Endothelial cell of umbilical vein (primary cell): ENCODE data around the gene EMID1. TPM values are rescaled to one million over a fixed set of nuclear protein-coding genes. Genes with fewer than 3 reads are reported as not detected.

Experiments
- BruUV-seq: library from RNA; stranded (reverse); fragments of 400-500 nt; replicated peaks from 2 replicates; lab custom pipeline; 2021; lab: Mats Ljungman, UMichigan
- CTCF ChIA-PET: fragments of 300-600, 350-600 bp; sonication (Branson Sonifier 250); formaldehyde crosslinking; loops from one replicate; lab custom pipeline; 2021; ENCODE audit warnings: antibody characterized with exemption, inconsistent platforms; lab: Charles Lee
- POLR2A ChIA-PET: fragments of 300-600, 350-600 bp; sonication (Branson Sonifier 250); formaldehyde crosslinking; loops from one replicate; lab custom pipeline; 2021; ENCODE audit warnings: antibody characterized with exemption, inconsistent platforms; lab: Charles Lee
- DNase-seq: peaks from one replicate; pipeline ENCODE4 v3.0.0-alpha.2; 2011; ENCODE audit warnings: low read depth, low spot score
- FAIRE-seq: peaks from 2 replicates; lab custom pipeline; 2011; peaks lifted over from hg19 to GRCh38; lab: Jason Lieb, UNC
- H2AFZ ChIP-seq: 2 replicates; pipeline ENCODE4 v1.6.0; 2012; ENCODE audit warnings: low read depth, low read length, control low read depth, inconsistent platforms
- H3K27ac ChIP-seq: 2 replicates; pipeline ENCODE4 v1.5.1; 2011; ENCODE audit warnings: low read depth, mild to moderate bottlenecking, control low read depth, low read length, moderate library complexity; ENCODE audit not compliant: insufficient read depth
- H3K27me3 ChIP-seq, 2 experiments: 2 replicates each; pipeline versions ENCODE4 v1.6.0 to v1.6.1; 2011; ENCODE audit warnings: low read length in 2 of 2, mixed read lengths in 1 of 2; ENCODE audit not compliant: control insufficient read depth in 2 of 2, insufficient read depth in 2 of 2
- H3K36me3 ChIP-seq, 2 experiments: 2 replicates in 1 of 2; 3 replicates in 1 of 2; pipeline ENCODE4 v1.5.1; 2011; ENCODE audit warnings: low read length in 2 of 2, mild to moderate bottlenecking in 1 of 2, moderate library complexity in 1 of 2; ENCODE audit not compliant: control insufficient read depth in 2 of 2, insufficient read depth in 2 of 2; ENCODE audit errors: extremely low read depth in 1 of 2
- H3K4me1 ChIP-seq: 3 replicates; pipeline ENCODE4 v1.5.1; 2011; ENCODE audit warnings: mild to moderate bottlenecking, low read length; ENCODE audit not compliant: control insufficient read depth, insufficient read depth; ENCODE audit errors: extremely low read depth
- H3K4me2 ChIP-seq: 2 replicates; pipeline ENCODE4 v1.6.1; 2011; ENCODE audit warnings: low read length, control low read depth, mixed read lengths; ENCODE audit not compliant: insufficient read depth
- H3K4me3 ChIP-seq, 3 experiments: fragments of 200-600 bp in 1 of 3; sonication (generic), shearing (Covaris generic) in 1 of 3; replicated peaks in 1 of 3; 2 replicates each; pipeline ENCODE4 v1.5.1; 2011 to 2016; ENCODE audit warnings: control low read depth in 3 of 3, low read length in 3 of 3, mild to moderate bottlenecking in 2 of 3, inconsistent platforms in 1 of 3, low read depth in 1 of 3, moderate library complexity in 1 of 3; ENCODE audit not compliant: insufficient read depth in 1 of 3
- H3K79me2 ChIP-seq: 2 replicates; pipeline ENCODE4 v1.6.0; 2012; ENCODE audit warnings: low read length, inconsistent platforms; ENCODE audit not compliant: control insufficient read depth, insufficient read depth
- H3K9ac ChIP-seq: replicated peaks from 2 replicates; pipeline ENCODE3; 2011; ENCODE audit warnings: low read length, control low read depth; ENCODE audit not compliant: insufficient read depth; ENCODE audit errors: extremely low read depth
- H3K9me1 ChIP-seq: replicated peaks from 3 replicates; pipeline ENCODE4 v1.6.0; 2011; ENCODE audit warnings: mild to moderate bottlenecking, low read length; ENCODE audit not compliant: control insufficient read depth, insufficient read depth; ENCODE audit errors: extremely low read depth
- H3K9me3 ChIP-seq: replicated peaks from 2 replicates; pipeline ENCODE4 v1.5.1; 2012; ENCODE audit warnings: low read length, inconsistent platforms; ENCODE audit not compliant: control insufficient read depth, insufficient read depth
- H4K20me1 ChIP-seq: replicated peaks from 2 replicates; pipeline ENCODE3; 2011; ENCODE audit warnings: mild to moderate bottlenecking, low read length; ENCODE audit not compliant: control insufficient read depth, insufficient read depth; ENCODE audit errors: extremely low read depth
- EZH2 ChIP-seq: IDR thresholded peaks from 2 replicates; pipeline ENCODE4 v1.6.1; 2012; ENCODE audit warnings: borderline replicate concordance, low read depth, mild to moderate bottlenecking, moderate library complexity, low read length, inconsistent platforms; ENCODE audit not compliant: severe bottlenecking
- FOS ChIP-seq: IDR thresholded peaks from 2 replicates; pipeline ENCODE4 v1.6.1; 2011; ENCODE audit warnings: mild to moderate bottlenecking, low read length, moderate library complexity, borderline replicate concordance; ENCODE audit not compliant: insufficient read depth
- GATA2 ChIP-seq: IDR thresholded peaks from 2 replicates; pipeline ENCODE4 v1.7.0; 2011; ENCODE audit warnings: low read depth, mild to moderate bottlenecking, moderate library complexity, mixed read lengths, low read length; ENCODE audit not compliant: insufficient read length, insufficient read depth
- JUN ChIP-seq: IDR thresholded peaks from 2 replicates; pipeline ENCODE4 v1.6.1; 2011; ENCODE audit warnings: borderline replicate concordance, low read depth; ENCODE audit not compliant: insufficient read length, insufficient read depth
- MYC ChIP-seq: IDR thresholded peaks from one replicate; pipeline ENCODE4 v1.6.1; 2011; ENCODE audit warnings: mild to moderate bottlenecking, low read depth, low read length
- POLR2A ChIP-seq: IDR thresholded peaks from 2 replicates; pipeline ENCODE4 v1.6.1; 2012; ENCODE audit warnings: low read depth, mild to moderate bottlenecking, control low read depth, low read length
- POLR2AphosphoS5 ChIP-seq: IDR thresholded peaks from 2 replicates; pipeline ENCODE4 v1.6.1; 2012; ENCODE audit warnings: low read depth, mild to moderate bottlenecking, control low read depth, low read length, moderate library complexity; ENCODE audit not compliant: insufficient read depth
- dilution Hi-C: fragments of 300-500 bp; cut with MboI; formaldehyde crosslinking; loops from one replicate; pipeline ENCODE4 v1.15.0; 2019; ENCODE audit warnings: low sequenced_read_pairs; ENCODE audit not compliant: extremely low pct_ligation_motif_present
- intact Hi-C: fragments of 100-400 bp; cut with micrococcal nuclease; formaldehyde crosslinking; loops from one replicate; pipeline ENCODE4 v1.10.0; 2022
- polyA plus RNA-seq, 4 experiments: library from polyadenylated mRNA; depleted of rRNA in 3 of 4; stranded (reverse) in 3 of 4; unstranded in 1 of 4; fragments of >200 nt; gene quantifications; 2 replicates each; pipeline versions ENCODE4 v1.2.1 to v1.2.3, GENCODE V29; 2011 to 2012; ENCODE audit warnings: missing spikeins in 1 of 4
- total RNA-seq: library from RNA; stranded (reverse); gene quantifications from 2 replicates; pipeline ENCODE4 v1.2.3, GENCODE V29; 2021
- TF ChIP-seq, protein P1 (sequence below): IDR thresholded peaks from 2 replicates; pipeline ENCODE4 v1.6.1; 2011; ENCODE audit not compliant: insufficient read depth, insufficient read length
- TF ChIP-seq, protein P2 (sequence below), 2 donors: IDR thresholded peaks; 1 replicate in 1 of 2; 2 replicates in 1 of 2; pipeline ENCODE4 v1.5.1; 2011; ENCODE audit warnings: low read length in 2 of 2, mild to moderate bottlenecking in 2 of 2, moderate library complexity in 2 of 2, control low read depth in 1 of 2, inconsistent platforms in 1 of 2, low read depth in 1 of 2; ENCODE audit not compliant: insufficient read depth in 1 of 2; ENCODE audit errors: extremely low read depth in 1 of 2

Gene EMID1
- total and polyA plus RNA-seq, 2 donors (not counting 3 experiments of a cell fraction or from before 2014, with no cell fraction given): 0.51 to 0.75 TPM

DNA sequence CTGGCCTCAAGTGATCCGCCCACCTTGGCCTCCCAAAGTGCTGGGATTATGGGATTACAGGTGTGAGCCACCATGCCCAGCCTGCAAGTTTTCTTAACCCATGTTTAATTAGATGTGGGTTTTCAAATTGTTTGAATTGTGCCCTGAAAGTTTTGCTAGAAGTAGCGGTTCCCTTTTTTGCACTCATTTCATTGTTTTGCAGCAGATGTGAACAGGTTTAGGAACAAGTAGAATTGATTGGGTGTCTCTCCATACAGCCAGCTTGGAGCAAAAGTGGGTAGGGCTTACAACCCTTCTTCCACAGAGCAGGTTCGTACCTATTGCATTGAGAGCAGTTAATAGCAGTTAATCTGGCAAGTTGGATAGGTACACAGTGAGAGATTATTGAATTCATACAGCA, 78.5 kb downstream of the EMID1 start:
- peaks cover 35 to 50% of the 10 kb centered on the region in 2 experiments for H3K36me3 ChIP-seq

More for the DNA sequence above, 78.5 kb downstream of the EMID1 start:
- no peaks in the 10 kb centered on the region for H3K27me3 ChIP-seq
- no peaks in the 10 kb centered on the region for H3K9me3 ChIP-seq
- ChIA-PET CTCF (no interaction called here), POLR2A (no interaction called here)
- no peak for TF ChIP-seq POLR2A
- no peak for TF ChIP-seq JUN
- TF ChIP-seq, protein P1, sequence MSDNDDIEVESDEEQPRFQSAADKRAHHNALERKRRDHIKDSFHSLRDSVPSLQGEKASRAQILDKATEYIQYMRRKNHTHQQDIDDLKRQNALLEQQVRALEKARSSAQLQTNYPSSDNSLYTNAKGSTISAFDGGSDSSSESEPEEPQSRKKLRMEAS: no peak
- TF ChIP-seq EZH2: no peak
- TF ChIP-seq POLR2AphosphoS5: no peak
- TF ChIP-seq GATA2: no peak
- TF ChIP-seq MYC: no peak
- TF ChIP-seq, protein P2, sequence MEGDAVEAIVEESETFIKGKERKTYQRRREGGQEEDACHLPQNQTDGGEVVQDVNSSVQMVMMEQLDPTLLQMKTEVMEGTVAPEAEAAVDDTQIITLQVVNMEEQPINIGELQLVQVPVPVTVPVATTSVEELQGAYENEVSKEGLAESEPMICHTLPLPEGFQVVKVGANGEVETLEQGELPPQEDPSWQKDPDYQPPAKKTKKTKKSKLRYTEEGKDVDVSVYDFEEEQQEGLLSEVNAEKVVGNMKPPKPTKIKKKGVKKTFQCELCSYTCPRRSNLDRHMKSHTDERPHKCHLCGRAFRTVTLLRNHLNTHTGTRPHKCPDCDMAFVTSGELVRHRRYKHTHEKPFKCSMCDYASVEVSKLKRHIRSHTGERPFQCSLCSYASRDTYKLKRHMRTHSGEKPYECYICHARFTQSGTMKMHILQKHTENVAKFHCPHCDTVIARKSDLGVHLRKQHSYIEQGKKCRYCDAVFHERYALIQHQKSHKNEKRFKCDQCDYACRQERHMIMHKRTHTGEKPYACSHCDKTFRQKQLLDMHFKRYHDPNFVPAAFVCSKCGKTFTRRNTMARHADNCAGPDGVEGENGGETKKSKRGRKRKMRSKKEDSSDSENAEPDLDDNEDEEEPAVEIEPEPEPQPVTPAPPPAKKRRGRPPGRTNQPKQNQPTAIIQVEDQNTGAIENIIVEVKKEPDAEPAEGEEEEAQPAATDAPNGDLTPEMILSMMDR (IDR thresholded peaks at IDR 0.05; ENCODE audit: extremely low read depth in 1 of 2, insufficient read depth in 1 of 2, low read depth in 1 of 2, low read length in 2 of 2): no peak
- TF ChIP-seq FOS: no peak
- FAIRE-seq: no peak
- no peaks in the 10 kb centered on the region for H3K4me1 ChIP-seq
- no peak overlapping the region for H3K4me2 ChIP-seq
- DNase-seq: no peak
- no peak overlapping the region for H3K27ac ChIP-seq
- H3K4me3 ChIP-seq: no peak overlapping the region
- no peaks in the 10 kb centered on the region for H3K9me1 ChIP-seq
- peaks cover 66% of the 10 kb centered on the region for H3K79me2 ChIP-seq
- H2AFZ ChIP-seq: no peak overlapping the region
- dilution Hi-C loops (no loop called here), intact Hi-C loops (no loop called here)
- H4K20me1 ChIP-seq: peaks cover 7% of the 10 kb centered on the region
- BruUV-seq: no TSS peak
- no peak overlapping the region for H3K9ac ChIP-seq
